Calu3 (cell line): Measurements from ENCODE around the gene PCOLCE2. TPM values are rescaled to one million over a fixed set of nuclear protein-coding genes. Genes with fewer than 3 reads are reported as not detected.

Experiments
- BruUV-seq: library from RNA; stranded (reverse); fragments of 400-500 nt; replicated peaks from 2 replicates; lab custom pipeline; 2021; lab: Mats Ljungman, UMichigan
- CTCF ChIA-PET: fragments of 300-600 bp; sonication (Branson Sonifier 250); formaldehyde crosslinking; loops from one replicate; lab custom pipeline; 2022; ENCODE audit warnings: antibody characterized with exemption; lab: Charles Lee
- DNase-seq: peaks from one replicate; pipeline ENCODE4 v3.0.0; 2022
- H3K27ac Mint-ChIP-seq: one replicate; pipeline ENCODE4 v1.8.0; 2022; ENCODE audit warnings: mixed read lengths; ENCODE audit not compliant: unreplicated experiment
- H3K27me3 Mint-ChIP-seq: one replicate; pipeline ENCODE4 v1.8.0; 2022; ENCODE audit warnings: mixed read lengths; ENCODE audit not compliant: unreplicated experiment
- H3K36me3 Mint-ChIP-seq: one replicate; pipeline ENCODE4 v1.8.0; 2022; ENCODE audit warnings: mild to moderate bottlenecking, moderate library complexity, mixed read lengths; ENCODE audit not compliant: insufficient read depth, unreplicated experiment
- H3K4me1 Mint-ChIP-seq: one replicate; pipeline ENCODE4 v1.8.0; 2022; ENCODE audit warnings: mild to moderate bottlenecking, low read depth, mixed read lengths; ENCODE audit not compliant: unreplicated experiment
- H3K4me3 Mint-ChIP-seq: one replicate; pipeline ENCODE4 v1.8.0; 2022; ENCODE audit warnings: mild to moderate bottlenecking, low read depth, moderate library complexity, mixed read lengths; ENCODE audit not compliant: unreplicated experiment
- H3K9me3 Mint-ChIP-seq: one replicate; pipeline ENCODE4 v1.8.0; 2022; ENCODE audit warnings: low read depth, mixed read lengths; ENCODE audit not compliant: unreplicated experiment
- intact Hi-C: fragments of 100-400 bp; cut with micrococcal nuclease; formaldehyde crosslinking; loops from one replicate; pipeline ENCODE4 v1.10.0; 2022; ENCODE audit not compliant: unreplicated experiment
- total RNA-seq: library from RNA; stranded (reverse); gene quantifications from 2 replicates; pipeline ENCODE4 v1.2.3, GENCODE V29; 2022
- TF ChIP-seq, protein P1 (sequence below): fragments of 200-600 bp; IDR thresholded peaks from one replicate; pipeline ENCODE4 v1.8.0; 2022; ENCODE audit warnings: antibody characterized with exemption; ENCODE audit not compliant: unreplicated experiment

PCOLCE2 gene
- total RNA-seq, 1 experiment from 2014 or later = 9.6 TPM

DNA sequence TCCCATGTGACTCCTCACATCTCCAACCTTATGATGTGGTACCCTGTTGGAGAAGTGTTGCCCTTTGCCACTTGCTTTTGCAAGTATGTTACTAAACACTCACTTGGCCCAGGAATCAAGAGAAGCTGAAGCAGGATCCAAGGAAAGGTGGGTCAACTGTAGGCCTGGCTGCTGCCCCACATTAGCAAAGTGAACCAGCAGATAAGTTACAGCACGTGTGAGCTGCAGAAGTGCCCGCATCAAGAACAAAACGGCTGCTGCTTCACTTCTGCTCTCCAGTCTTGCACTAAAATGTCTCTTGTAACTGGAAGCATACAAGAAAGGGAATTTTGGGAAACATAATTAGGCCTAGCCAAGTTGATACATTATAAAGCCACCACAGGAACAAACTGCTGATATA, 79.6 kb downstream of the PCOLCE2 start:
- no peak overlapping the region for H3K4me3 Mint-ChIP-seq
- no peaks in the 10 kb centered on the region for H3K27me3 Mint-ChIP-seq
- no peak for DNase-seq
- H3K9me3 Mint-ChIP-seq = no peaks in the 10 kb centered on the region
- H3K4me1 Mint-ChIP-seq = peaks cover 8% of the 10 kb centered on the region
- intact Hi-C loops = no loop called here
- TF ChIP-seq, protein P1, sequence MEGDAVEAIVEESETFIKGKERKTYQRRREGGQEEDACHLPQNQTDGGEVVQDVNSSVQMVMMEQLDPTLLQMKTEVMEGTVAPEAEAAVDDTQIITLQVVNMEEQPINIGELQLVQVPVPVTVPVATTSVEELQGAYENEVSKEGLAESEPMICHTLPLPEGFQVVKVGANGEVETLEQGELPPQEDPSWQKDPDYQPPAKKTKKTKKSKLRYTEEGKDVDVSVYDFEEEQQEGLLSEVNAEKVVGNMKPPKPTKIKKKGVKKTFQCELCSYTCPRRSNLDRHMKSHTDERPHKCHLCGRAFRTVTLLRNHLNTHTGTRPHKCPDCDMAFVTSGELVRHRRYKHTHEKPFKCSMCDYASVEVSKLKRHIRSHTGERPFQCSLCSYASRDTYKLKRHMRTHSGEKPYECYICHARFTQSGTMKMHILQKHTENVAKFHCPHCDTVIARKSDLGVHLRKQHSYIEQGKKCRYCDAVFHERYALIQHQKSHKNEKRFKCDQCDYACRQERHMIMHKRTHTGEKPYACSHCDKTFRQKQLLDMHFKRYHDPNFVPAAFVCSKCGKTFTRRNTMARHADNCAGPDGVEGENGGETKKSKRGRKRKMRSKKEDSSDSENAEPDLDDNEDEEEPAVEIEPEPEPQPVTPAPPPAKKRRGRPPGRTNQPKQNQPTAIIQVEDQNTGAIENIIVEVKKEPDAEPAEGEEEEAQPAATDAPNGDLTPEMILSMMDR = no peak
- H3K27ac Mint-ChIP-seq = no peak overlapping the region
- no TSS peak for BruUV-seq
- no peaks in the 10 kb centered on the region for H3K36me3 Mint-ChIP-seq
- CTCF ChIA-PET = interaction anchor here (0.7 kb wide), 1 partner anchor 694 kb away, joined by 3 read pairs; no protein-coding TSS in a partner anchor

DNA sequence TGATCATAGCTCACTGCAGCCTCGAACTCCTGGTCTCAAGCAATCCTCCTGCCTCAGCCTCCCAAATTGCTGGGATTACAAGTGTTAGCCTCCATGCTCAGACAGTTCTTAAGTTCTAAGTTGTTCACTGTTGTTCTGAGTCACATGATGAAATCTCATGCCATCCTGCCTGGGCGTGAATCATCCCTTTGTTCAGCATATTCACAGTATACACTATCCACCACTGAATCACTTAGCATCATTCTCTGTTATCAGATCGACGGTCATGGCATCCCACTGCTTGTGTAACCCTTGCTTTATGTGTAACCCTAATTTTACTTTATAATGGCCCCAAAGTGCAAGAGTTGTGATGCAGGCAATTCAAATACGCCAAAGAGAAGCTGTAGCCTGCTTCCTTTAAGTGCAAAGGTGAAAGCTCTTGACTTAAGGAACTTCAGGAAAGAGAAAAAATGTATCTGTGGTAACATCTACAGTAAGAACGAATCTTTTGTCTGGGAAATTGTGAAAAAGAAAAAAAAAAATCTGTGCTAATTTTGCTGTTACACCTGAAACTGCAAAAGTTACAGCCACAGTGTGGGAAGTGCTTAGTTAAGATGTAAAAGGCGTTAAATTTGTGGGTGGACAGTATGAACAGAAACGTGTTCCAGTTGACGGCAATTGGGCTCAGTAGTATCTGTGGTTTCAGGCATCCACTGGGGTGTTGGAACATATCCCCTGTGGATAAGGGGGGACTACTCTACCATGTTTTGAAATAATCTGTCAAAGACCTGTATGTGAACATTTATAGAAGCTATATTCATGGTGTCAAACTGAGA, 80.6 kb downstream of the PCOLCE2 start:
- DNase-seq = peak; percentile 27
- Mint-ChIP-seq H3K9me3 (no peaks in the 10 kb centered on the region), H3K27me3 (no peaks in the 10 kb centered on the region), H3K4me3 (no peak overlapping the region), H3K4me1 (peaks cover 8% of the 10 kb centered on the region), H3K36me3 (no peaks in the 10 kb centered on the region), H3K27ac (peak overlapping the region; percentile 24)
- TF ChIP-seq, protein P1 = no peak
- CTCF ChIA-PET = interaction anchor here (1.2 kb wide), 1 partner anchor 20 kb away, joined by 4 read pairs; no protein-coding TSS in a partner anchor
- intact Hi-C loops = no loop called here
- BruUV-seq = no TSS peak

DNA sequence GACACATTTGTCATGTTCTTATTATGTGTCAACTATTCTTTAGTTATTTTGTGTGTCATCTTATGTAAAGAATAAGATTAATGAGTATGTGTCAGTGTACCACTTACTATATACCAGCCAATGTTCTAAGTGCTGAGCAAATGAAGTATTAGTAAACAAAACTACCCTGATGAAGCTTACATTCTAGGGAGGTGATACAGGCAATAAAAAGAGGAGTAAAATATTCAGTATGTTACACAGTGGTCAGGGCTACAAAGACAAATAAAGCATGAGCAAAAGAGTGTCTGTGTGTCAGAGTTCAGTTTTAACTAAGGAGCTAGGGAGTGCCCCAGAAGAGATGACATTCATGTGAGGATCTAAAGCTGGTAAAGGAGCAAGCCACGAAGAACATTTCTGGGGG, 86.0 kb downstream of the PCOLCE2 start:
- Mint-ChIP-seq H3K27ac (no peak overlapping the region), H3K9me3 (no peaks in the 10 kb centered on the region)
- TF ChIP-seq, protein P1 = no peak

DNA sequence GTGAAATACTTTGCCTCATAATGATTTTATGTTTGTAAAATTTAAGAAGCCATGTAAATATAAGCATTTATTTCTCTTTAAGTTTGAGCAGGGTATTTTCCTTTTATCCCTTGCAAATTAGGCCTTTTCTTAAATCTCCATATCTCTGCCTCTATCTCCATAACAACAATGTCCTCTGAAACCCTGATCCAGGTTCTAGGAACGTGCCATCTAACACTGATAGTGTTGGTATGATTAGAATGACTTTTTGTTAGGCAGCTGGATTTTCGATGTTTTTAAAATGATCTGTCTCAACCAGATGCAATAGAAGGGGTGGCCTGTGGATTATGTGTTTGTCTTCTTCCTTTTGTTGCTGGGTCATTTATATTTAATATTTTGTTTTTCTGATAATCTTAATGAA, 87.1 kb downstream of the PCOLCE2 start:
- intact Hi-C loops = no loop called here
- H3K9me3 Mint-ChIP-seq = no peaks in the 10 kb centered on the region
- no peak overlapping the region for H3K27ac Mint-ChIP-seq

More for the DNA sequence above, 86.0 kb downstream of the PCOLCE2 start:
- no peak for DNase-seq
- no peaks in the 10 kb centered on the region for H3K36me3 Mint-ChIP-seq
- H3K4me3 Mint-ChIP-seq = no peak overlapping the region
- no peaks in the 10 kb centered on the region for H3K27me3 Mint-ChIP-seq
- peaks cover under 1% of the 10 kb centered on the region for H3K4me1 Mint-ChIP-seq
- BruUV-seq = no TSS peak
- CTCF ChIA-PET = no interaction called here
- intact Hi-C loops = no loop called here

More for the DNA sequence above, 87.1 kb downstream of the PCOLCE2 start:
- Mint-ChIP-seq H3K27me3 (no peaks in the 10 kb centered on the region), H3K4me3 (no peak overlapping the region), H3K4me1 (no peaks in the 10 kb centered on the region), H3K36me3 (no peaks in the 10 kb centered on the region)
- TF ChIP-seq, protein P1 = no peak
- CTCF ChIA-PET = no interaction called here
- no peak for DNase-seq
- BruUV-seq = no TSS peak
